ENCODE measurements around the gene PDP2.

Gene PDP2

DNA sequence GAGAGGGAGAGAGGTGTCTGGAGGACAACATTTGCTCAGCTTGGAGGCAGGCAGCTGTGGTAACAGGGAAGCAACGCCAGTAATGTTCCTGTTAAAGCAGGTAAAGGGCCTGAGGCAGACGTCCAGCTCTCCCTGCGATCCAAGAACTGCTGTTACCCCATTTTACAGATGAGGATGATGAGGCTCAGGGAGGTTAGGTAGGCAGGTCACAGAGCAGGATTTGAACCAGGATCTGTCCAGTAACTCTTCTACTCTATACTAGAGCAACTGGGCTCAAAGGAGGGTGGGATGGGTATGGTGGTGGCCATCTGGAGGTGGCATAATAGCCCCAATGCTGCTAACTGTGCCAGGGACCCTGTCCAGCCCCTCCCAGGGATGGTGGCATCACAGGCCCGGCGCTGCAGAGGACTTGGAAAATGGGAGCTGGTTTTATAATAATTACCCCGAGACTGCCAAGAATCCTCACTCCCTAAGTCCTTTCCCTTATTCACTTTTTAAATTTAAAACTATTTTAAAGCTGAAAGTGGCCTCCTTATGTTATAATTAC, 24.1 kb upstream of the PDP2 start:
- DNase-seq (ENCODE audit: extremely low read depth, insufficient read length), result no peak
- TF ChIP-seq CTCF (IDR thresholded peaks at IDR 0.05; ENCODE audit: insufficient read depth, low read length, poor library complexity, severe bottlenecking), result no peak
- H3K27me3 ChIP-seq (replicated peaks; ENCODE audit: control insufficient read depth, insufficient read depth, low read length), result no peaks in the 10 kb centered on the region
- H3K4me3 ChIP-seq (replicated peaks; ENCODE audit: low read depth, low read length), result no peak overlapping the region
- H3K36me3 ChIP-seq (ENCODE audit: control insufficient read depth, insufficient read depth, low read length), result no peaks in the 10 kb centered on the region

GRCh38 chr16:66856801-66857200, 23.5 kb upstream of the PDP2 start:
- H3K4me3 ChIP-seq (replicated peaks; ENCODE audit: low read depth, low read length), result no peak overlapping the region
- H3K27me3 ChIP-seq (replicated peaks; ENCODE audit: control insufficient read depth, insufficient read depth, low read length), result no peaks in the 10 kb centered on the region
- no peaks in the 10 kb centered on the region for H3K36me3 ChIP-seq (ENCODE audit: control insufficient read depth, insufficient read depth, low read length)
- no peak for TF ChIP-seq CTCF (IDR thresholded peaks at IDR 0.05; ENCODE audit: insufficient read depth, low read length, poor library complexity, severe bottlenecking)
- DNase-seq (ENCODE audit: extremely low read depth, insufficient read length), result no peak

DNA sequence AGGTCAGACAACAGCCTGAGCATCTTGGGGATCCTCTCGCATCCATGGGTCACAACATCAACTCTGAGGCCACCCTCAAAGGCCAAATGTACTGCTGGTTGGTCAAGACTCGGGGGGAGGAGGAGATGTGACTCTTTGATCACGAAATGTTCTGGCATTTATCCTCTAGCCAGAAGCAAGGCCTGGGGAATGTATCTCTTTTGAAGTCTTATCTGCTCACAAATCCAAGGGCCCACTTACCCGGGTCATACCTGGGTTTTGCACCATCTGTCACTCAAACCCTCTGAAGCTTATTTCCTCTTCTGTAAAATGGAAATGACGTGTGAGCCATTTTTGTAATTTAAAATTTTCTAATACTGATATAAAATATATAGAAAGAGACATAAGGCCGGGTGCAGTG, 22.9 kb upstream of the PDP2 start:
- Histone ChIP-seq H3K27me3 (replicated peaks; ENCODE audit: control insufficient read depth, insufficient read depth, low read length) (no peaks in the 10 kb centered on the region), H3K36me3 (ENCODE audit: control insufficient read depth, insufficient read depth, low read length) (no peaks in the 10 kb centered on the region), H3K4me3 (replicated peaks; ENCODE audit: low read depth, low read length) (no peak overlapping the region)
- TF ChIP-seq CTCF (IDR thresholded peaks at IDR 0.05; ENCODE audit: insufficient read depth, low read length, poor library complexity, severe bottlenecking), result no peak
- DNase-seq (ENCODE audit: extremely low read depth, insufficient read length), result no peak

DNA sequence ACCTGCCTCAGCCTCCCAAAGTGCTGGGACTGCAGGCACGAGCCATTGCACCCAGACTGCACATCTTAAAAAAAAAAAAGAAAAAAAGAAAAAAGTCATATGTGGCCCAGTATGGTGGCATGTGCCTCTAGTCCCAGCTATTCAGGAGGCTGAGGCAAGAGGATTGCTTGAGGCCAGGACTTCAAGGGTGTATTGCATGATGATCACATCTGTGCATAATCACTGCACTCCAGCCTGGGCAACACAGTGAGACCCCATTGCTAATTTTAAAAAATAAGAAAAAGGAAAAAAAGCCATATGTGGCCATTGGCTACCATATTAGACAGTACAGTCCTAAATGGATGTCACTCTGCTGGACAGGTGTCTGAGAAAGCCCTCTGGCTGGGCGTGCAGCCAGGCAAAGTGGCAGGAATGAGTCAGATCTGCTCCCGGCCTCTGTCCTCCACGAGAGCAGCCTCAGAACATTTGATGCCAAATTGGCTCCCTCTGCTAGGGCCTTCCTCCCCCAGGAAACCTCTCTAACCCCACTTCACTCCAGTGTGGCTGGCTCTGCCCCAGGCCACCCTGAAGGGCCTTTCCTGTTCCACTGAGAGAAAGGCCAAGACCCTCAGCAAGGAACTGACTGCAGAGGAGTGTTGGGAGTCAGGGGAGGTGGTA, 21.4 kb upstream of the PDP2 start:
- no peaks in the 10 kb centered on the region for H3K27me3 ChIP-seq (replicated peaks; ENCODE audit: control insufficient read depth, insufficient read depth, low read length)
- H3K36me3 ChIP-seq (ENCODE audit: control insufficient read depth, insufficient read depth, low read length), result no peaks in the 10 kb centered on the region
- no peak for DNase-seq (ENCODE audit: extremely low read depth, insufficient read length)
- H3K4me3 ChIP-seq (replicated peaks; ENCODE audit: low read depth, low read length), result no peak overlapping the region
- no peak for TF ChIP-seq CTCF (IDR thresholded peaks at IDR 0.05; ENCODE audit: insufficient read depth, low read length, poor library complexity, severe bottlenecking)

DNA sequence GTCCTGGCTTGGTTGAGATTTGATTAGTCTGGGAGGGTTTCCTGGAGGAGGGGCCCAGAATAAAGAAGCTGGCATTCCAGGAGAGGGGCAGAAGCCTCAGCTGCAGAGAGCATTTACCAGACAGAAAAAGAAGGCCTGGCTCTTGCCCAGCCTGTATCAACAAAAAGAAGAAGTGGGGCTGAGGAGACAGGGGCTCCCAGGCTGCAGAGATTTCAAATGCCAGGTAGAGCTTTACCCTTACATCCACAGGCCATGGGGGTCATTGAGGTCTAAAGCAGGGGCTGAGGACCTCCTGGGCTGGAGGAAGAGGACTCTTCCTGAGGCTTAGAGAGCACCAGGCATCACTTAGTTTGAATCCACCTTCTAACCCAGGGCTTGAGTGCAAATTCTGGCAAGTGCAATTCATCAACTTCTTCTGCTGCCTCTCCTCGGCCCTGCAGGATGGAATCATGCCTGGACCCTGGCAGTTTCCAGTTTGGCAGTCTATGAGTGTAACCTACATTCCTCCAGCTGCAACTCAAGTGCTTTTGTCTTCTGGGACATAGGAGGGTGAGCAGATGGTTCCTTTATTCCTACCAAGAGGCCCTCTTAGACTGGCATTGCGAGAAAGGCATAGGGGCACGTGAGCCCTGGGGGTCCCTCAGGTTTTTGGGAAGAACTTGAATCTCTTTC, 20.8 kb upstream of the PDP2 start:
- Histone ChIP-seq H3K4me3 (replicated peaks; ENCODE audit: low read depth, low read length) (no peak overlapping the region), H3K27me3 (replicated peaks; ENCODE audit: control insufficient read depth, insufficient read depth, low read length) (no peaks in the 10 kb centered on the region), H3K36me3 (ENCODE audit: control insufficient read depth, insufficient read depth, low read length) (no peaks in the 10 kb centered on the region)
- no peak for TF ChIP-seq CTCF (IDR thresholded peaks at IDR 0.05; ENCODE audit: insufficient read depth, low read length, poor library complexity, severe bottlenecking)
- no peak for DNase-seq (ENCODE audit: extremely low read depth, insufficient read length)

All from GM06990 (cell line).